Measurements from ENCODE around the gene PPFIA1.

DNA sequence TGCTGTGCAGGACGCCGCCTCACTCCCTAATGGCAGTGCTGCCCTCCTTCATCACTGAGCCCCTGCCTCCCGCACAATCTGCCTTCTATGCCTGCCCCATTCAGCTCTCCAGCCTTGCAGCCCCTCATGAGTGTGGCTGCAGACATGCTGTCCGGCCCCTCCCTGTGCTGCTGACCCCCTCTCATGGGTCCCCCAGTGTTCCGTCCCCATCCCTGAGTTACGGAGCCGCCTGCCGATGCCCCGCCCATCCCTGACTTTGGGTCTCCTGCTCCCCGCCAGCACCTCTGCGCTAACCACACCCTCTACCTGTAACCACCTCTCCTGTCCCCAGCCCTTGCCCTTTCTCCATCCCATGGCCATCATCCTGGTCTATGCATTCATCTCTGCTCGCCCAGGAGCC lies 161.1 kb downstream of the PPFIA1 start:
- no peak for TF ChIP-seq ARNT (IDR thresholded peaks at IDR 0.05)
- no peak for TF ChIP-seq HDGF (IDR thresholded peaks at IDR 0.05; ENCODE audit: borderline replicate concordance)
- no peak for TF ChIP-seq FOXA1 (IDR thresholded peaks at IDR 0.05)

Data from HEK293T (cell line).